GM18511 (cell line): ENCODE results near the gene OR51T1.
"Not testable (repeated sequence)": the region's sequence is repeated elsewhere in the genome, so short reads cannot be mapped to it uniquely, and the experiment has no call there.

Experiments
- ATAC-seq: cut with Tn5 transposase; IDR thresholded peaks from one replicate; pipeline ENCODE4 v1.9.1; 2021; ENCODE audit warnings: mild to moderate bottlenecking, moderate library complexity; ENCODE audit not compliant: unreplicated experiment

The OR51T1 gene

DNA sequence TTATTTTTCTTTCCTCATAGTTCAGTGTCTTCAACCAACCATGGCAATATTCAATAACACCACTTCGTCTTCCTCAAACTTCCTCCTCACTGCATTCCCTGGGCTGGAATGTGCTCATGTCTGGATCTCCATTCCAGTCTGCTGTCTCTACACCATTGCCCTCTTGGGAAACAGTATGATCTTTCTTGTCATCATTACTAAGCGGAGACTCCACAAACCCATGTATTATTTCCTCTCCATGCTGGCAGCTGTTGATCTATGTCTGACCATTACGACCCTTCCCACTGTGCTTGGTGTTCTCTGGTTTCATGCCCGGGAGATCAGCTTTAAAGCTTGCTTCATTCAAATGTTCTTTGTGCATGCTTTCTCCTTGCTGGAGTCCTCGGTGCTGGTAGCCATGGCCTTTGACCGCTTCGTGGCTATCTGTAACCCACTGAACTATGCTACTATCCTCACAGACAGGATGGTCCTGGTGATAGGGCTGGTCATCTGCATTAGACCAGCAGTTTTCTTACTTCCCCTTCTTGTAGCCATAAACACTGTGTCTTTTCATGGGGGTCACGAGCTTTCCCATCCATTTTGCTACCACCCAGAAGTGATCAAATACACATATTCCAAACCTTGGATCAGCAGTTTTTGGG is at the start of gene OR51T1:
OR51T1 (plus strand) TSS at position 41 of the 641 bp plus-strand sequence; CDS start at position 41, 0 bp downstream.
- ATAC-seq = no peak

- ATAC-seq = no peak
These were observed 41.7 kb upstream of the OR51T1 start for GRCh38 chr11:4839851-4840549.

DNA sequence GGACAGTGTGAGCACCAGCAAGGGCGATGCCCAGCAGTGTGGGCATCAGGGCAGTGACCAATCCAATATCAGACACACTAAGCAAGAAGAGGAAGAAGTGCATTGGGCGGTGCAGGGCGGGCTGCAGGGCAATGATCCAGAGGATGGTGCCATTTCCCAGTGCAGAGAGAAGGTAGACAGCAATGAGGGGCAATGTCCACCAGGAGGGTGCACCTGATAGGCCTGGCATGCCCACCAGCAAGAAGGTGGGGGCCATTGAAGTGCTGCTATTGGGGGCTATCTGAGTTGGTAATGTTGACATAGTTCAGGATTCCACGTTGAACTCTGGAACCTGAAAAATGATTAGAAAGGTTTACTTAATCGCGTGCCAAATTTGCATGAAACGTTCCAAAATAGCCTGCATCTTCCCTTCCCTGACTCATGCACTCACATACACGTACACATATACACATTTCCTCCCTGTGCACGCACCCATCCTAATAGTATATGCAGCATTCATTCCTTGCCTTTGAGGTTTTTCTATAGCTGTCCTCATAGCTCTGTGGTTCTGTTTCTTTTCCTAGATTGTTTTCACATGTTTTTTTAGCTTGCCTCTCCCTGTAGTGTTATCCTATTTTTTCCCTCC is 32.7 kb upstream of the OR51T1 start, which contains the start of gene OR51S1:
OR51S1 (minus strand) TSS at position 301 of the 625 bp plus-strand sequence; CDS start at position 301, 0 bp downstream.
- ATAC-seq = no peak

GRCh38 chr11:4851033-4851432 is 30.7 kb upstream of the OR51T1 start:
- ATAC-seq = no peak

- not testable (repeated sequence) for ATAC-seq
These were observed 27.4 kb upstream of the OR51T1 start for GRCh38 chr11:4854286-4854685.

DNA sequence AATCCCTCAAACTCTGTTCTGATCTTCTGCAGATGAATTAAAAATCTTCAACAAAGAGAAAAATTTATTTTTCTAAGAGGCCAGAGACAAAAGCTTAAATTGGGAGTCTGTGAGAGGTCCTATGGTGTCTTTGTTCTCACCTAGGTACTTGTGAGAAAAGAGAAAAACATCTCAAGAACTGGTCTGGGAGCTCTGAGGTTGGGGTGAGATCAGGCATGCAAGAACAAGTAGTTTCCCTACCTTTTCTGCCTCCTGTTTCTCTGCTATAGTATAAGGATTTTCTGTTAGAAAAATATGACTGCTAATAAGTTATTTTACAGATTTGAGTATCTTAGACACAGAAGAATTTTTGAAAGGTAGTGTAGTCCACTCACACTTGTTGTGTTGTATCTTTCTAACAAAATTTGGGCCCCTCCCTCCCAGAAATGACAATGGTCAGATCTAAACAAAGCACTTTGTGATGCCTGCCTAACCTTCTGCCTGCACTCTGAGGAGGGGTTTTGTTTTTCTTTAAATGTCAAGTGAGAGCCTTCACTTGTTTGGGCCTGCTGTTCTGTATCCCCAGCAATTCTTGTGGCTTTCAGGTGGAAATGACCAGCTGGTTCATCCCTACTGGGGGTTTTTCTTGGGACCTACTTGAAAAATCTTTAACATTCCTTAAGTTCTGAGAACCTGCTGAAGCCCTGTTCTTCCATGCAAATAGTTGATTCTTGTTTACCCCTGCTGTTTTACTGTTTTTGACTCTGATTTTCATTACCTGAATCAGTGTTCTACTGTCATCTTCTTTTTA is 19.1 kb upstream of the OR51T1 start:
- no peak for ATAC-seq

GRCh38 chr11:4863876-4864275 is 17.8 kb upstream of the OR51T1 start:
- ATAC-seq = no peak

DNA sequence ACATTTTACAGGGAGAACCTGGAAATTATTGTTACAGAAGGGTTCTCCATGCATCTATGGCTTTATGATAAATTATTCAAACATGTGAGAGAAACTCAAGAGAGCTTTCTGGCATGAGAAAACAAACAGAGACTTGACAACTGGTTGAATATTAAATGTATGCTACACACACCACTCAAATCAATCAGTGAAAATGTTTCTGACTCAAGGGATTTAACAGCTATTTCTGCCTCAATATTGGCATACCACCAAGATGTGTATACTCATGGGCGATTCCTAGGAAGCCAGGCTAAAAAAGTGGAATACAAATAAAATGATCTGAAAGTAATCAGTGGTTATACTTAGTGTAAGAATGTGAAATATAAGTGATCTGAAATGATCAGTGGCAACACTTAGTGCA is 15.8 kb upstream of the OR51T1 start:
- no peak for ATAC-seq

DNA sequence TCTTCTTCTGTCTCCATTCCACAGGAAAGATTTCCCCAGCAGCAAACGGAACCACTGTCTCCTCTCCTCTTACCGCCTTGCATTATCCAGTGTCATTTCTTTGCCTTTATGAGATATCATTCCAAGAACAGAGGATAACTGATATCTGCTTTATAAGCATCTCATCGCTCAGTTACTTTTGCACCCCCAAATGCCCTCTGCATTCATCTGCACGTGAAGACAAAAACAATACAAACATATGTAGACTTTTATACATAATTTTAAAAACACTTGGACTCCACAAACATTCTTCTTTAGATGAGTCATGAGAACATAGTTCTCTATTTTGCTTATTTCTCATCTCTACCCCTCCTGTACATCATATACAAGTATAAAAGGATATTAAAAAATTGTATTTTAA is 512 bp upstream of the OR51T1 start:
- no peak for ATAC-seq

GRCh38 chr11:4882543-4882942 is 843 bp downstream of the OR51T1 start:
- ATAC-seq = no peak

- no peak for ATAC-seq
These were observed 2.7 kb downstream of the OR51T1 start for GRCh38 chr11:4884361-4884760.

GRCh38 chr11:4886186-4886585 is 4.5 kb downstream of the OR51T1 start:
- ATAC-seq = no peak

DNA sequence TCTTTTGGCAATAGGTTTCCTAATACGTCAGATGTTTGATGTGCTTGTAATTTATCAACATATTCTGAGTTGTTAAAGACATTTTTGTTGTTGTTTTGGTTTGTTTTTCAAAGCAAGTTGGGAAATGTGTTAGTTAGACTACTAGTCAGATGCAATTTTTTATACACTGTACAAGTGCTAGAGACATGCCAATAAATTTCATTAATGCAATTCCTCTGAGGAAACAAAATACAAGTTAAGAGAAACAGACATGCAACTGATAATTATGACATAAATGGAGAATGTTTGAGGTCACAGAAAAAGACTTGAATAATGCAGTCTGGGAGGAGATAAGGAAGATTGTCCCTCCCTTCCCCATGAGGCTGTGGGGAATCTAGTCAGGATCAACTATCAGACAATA is 5.9 kb downstream of the OR51T1 start:
- ATAC-seq = no peak

DNA sequence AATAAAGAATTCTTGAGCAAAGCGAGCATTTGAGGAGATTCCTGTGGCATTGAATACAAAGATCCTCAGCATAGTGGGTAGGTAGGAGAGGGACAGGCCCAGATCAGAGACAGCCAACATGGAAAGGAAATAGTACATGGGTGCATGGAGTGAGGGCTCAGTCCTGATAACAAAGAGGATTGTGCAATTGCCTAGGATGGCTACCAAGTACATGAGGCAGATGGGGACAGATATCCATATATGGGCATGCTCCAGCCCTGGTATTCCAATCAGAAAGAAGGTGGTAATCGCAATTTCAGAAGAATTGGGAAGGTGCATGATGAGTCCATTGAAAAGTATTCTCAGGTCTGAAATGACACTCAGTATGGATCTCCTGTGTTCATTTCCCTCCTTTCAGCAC is 8.6 kb downstream of the OR51T1 start:
- no peak for ATAC-seq

DNA sequence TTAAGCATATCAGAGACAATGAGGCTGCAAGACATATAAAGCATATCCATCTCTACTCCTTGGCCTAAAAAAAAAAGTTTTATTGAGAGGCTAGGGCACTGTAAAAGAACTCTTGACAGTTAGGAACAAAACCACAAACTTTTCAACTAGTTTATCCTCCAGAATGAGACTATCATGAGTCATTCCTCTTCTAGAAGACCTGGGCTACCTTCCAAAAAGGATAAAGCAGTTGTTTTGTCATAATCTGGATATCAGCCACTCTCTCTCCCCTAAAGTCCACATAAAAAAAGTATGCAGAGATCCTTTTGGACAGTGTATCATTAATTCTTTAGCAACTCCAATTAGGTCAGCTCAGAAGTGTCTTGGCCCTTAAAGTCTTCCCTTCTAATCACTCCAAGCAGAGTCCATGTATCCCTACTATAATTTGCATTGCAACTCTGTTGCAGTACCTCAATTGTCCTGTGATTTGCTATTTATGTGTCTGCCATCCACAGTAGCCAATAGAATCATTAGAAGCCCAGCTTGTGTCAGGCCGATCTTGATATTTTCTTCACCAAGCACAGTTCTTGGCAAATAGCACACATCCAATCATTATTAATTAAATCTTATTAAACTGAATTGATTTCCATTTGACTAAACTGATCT is 10.4 kb downstream of the OR51T1 start:
- no peak for ATAC-seq

- ATAC-seq = no peak
These were observed 21.8 kb downstream of the OR51T1 start, which contains the start of gene OR51A7 for GRCh38 chr11:4903484-4903883. Gene OR51A7, plus strand, starts transcription at chr11:4903783. Its CDS starts 3,587 bp downstream, at chr11:4907370.

- ATAC-seq = no peak
These were observed 34.9 kb downstream of the OR51T1 start for GRCh38 chr11:4916581-4916980.

- no peak for ATAC-seq
These were observed 37.5 kb downstream of the OR51T1 start, which contains the start of gene OR51G2 for GRCh38 chr11:4919250-4919649. Gene OR51G2, minus strand, starts transcription at chr11:4919350. Its CDS starts 3,687 bp downstream, at chr11:4915663.

GRCh38 chr11:4921796-4922195 is 40.1 kb downstream of the OR51T1 start:
- no peak for ATAC-seq

- no peak for ATAC-seq
These were observed 40.6 kb downstream of the OR51T1 start for GRCh38 chr11:4922304-4922703.
